GM21447 (cell line): Measurements from ENCODE around the gene TMEM184B.
A peak's percentile ranks its signal among the peaks of the same experiment; 100 is the strongest.
"Not testable (repeated sequence)": the region's sequence is repeated elsewhere in the genome, so short reads cannot be mapped to it uniquely, and the experiment has no call there.

Experiments
- ATAC-seq: cut with Tn5 transposase; IDR thresholded peaks from one replicate; pipeline ENCODE4 v1.9.1; 2021; ENCODE audit not compliant: unreplicated experiment

The TMEM184B gene

GRCh38 chr22:38184788-38185187 is 88.0 kb downstream of the TMEM184B start:
- no peak for ATAC-seq

GRCh38 chr22:38181453-38182200 is 91.2 kb downstream of the TMEM184B start, which contains the start of gene PLA2G6:
Gene PLA2G6, minus strand, starts transcription at chr22:38181830. Its CDS starts 12,404 bp downstream, at chr22:38169426.
- peak; percentile 68 for ATAC-seq

GRCh38 chr22:38180841-38181452 is 91.9 kb downstream of the TMEM184B start:
- ATAC-seq: no peak

GRCh38 chr22:38178605-38178937 is 94.2 kb downstream of the TMEM184B start:
- ATAC-seq: not testable (repeated sequence)

- no peak for ATAC-seq
These were observed 94.7 kb downstream of the TMEM184B start for GRCh38 chr22:38177926-38178604.

- not testable (repeated sequence) for ATAC-seq
These were observed 95.3 kb downstream of the TMEM184B start for GRCh38 chr22:38177571-38177925.

GRCh38 chr22:38177044-38177443 is 95.8 kb downstream of the TMEM184B start:
- no peak for ATAC-seq

- no peak for ATAC-seq
These were observed 96.6 kb downstream of the TMEM184B start for GRCh38 chr22:38176170-38176741.

- no peak for ATAC-seq
These were observed 97.3 kb downstream of the TMEM184B start for GRCh38 chr22:38175206-38176118.

- ATAC-seq: no peak
These were observed 98.2 kb downstream of the TMEM184B start for GRCh38 chr22:38174626-38175025.

- ATAC-seq: no peak
These were observed 99.2 kb downstream of the TMEM184B start for GRCh38 chr22:38173641-38173906.

GRCh38 chr22:38172832-38173640 is 99.8 kb downstream of the TMEM184B start:
- ATAC-seq: no peak

- no peak for ATAC-seq
These were observed 100.6 kb downstream of the TMEM184B start for GRCh38 chr22:38171927-38172831.

GRCh38 chr22:38170469-38170868 is 102.3 kb downstream of the TMEM184B start:
- ATAC-seq: no peak
